Neural cell (in vitro differentiated cells): ENCODE measurements around the gene OSBPL2. TPM values are rescaled to one million over a fixed set of nuclear protein-coding genes. Genes with fewer than 3 reads are reported as not detected.

Experiments
- H2AFZ ChIP-seq: fragments of 200-600, 300-800 bp; sonication (generic), shearing (Covaris generic); 2 replicates; pipeline ENCODE4 v1.6.0; 2014; ENCODE audit warnings: low read depth, mild to moderate bottlenecking, antibody characterized with exemption, low read length, moderate library complexity
- H3F3A ChIP-seq: fragments of 200-600 bp; shearing (Covaris generic); 2 replicates; pipeline ENCODE4 v1.6.1; 2016; ENCODE audit warnings: mild to moderate bottlenecking, moderate library complexity, mixed read lengths, antibody characterized with exemption, low read length; ENCODE audit not compliant: insufficient read depth, poor library complexity, severe bottlenecking
- H3K27ac ChIP-seq: fragments of 200-600, 300-800 bp; sonication (generic), shearing (Covaris generic); 2 replicates; pipeline ENCODE4 v1.5.1; 2014; ENCODE audit warnings: mild to moderate bottlenecking, low read length, moderate library complexity
- H3K27me3 ChIP-seq: fragments of 300-800, 200-600 bp; sonication (generic), shearing (Covaris generic); 2 replicates; pipeline ENCODE4 v1.6.0; 2014; ENCODE audit warnings: mild to moderate bottlenecking, low read depth, low read length, moderate library complexity; ENCODE audit not compliant: insufficient read depth
- H3K36me3 ChIP-seq: fragments of 300-800, 200-600 bp; sonication (generic), shearing (Covaris generic); 2 replicates; pipeline ENCODE4 v1.5.1; 2014; ENCODE audit warnings: mild to moderate bottlenecking, antibody characterized with exemption, low read length, moderate library complexity; ENCODE audit not compliant: insufficient read depth
- H3K4me2 ChIP-seq: fragments of 300-800, 200-600 bp; sonication (generic), shearing (Covaris generic); 2 replicates; pipeline ENCODE4 v1.6.0; 2014; ENCODE audit warnings: mild to moderate bottlenecking, low read length
- H3K4me3 ChIP-seq: fragments of 300-800, 200-600 bp; sonication (generic), shearing (Covaris generic); 2 replicates; pipeline ENCODE4 v1.5.1; 2014; ENCODE audit warnings: mild to moderate bottlenecking, low read length, moderate library complexity
- H3K79me2 ChIP-seq: fragments of 200-600 bp; shearing (Covaris generic); replicated peaks from 2 replicates; pipeline ENCODE4 v1.6.0; 2014; ENCODE audit warnings: mild to moderate bottlenecking, low read length, moderate library complexity; ENCODE audit not compliant: insufficient read depth
- H3K9ac ChIP-seq: fragments of 300-800, 200-600 bp; sonication (generic), shearing (Covaris generic); 2 replicates; pipeline ENCODE4 v1.6.1; 2016; ENCODE audit warnings: mild to moderate bottlenecking, low read length, mixed read lengths
- H3K9me2 ChIP-seq: fragments of 200-600 bp; shearing (Covaris generic); 2 replicates; pipeline ENCODE4 v1.6.1; 2016; ENCODE audit warnings: mild to moderate bottlenecking, low read length, mixed read lengths; ENCODE audit not compliant: insufficient read depth
- H3K9me3 ChIP-seq: fragments of 200-600, 300-800 bp; sonication (generic), shearing (Covaris generic); 2 replicates; pipeline ENCODE4 v1.6.1; 2016; ENCODE audit warnings: mild to moderate bottlenecking, mixed run types, low read length, moderate library complexity, mixed read lengths
- H4K20me1 ChIP-seq: fragments of 200-600 bp; shearing (Covaris generic); 2 replicates; pipeline ENCODE4 v1.6.1; 2016; ENCODE audit warnings: mild to moderate bottlenecking, mixed run types; ENCODE audit not compliant: insufficient read depth
- EP300 ChIP-seq: fragments of 450-650 bp; conservative IDR thresholded peaks from 2 replicates; pipeline ENCODE4 v1.6.1; 2014; ENCODE audit warnings: antibody characterized with exemption, mild to moderate bottlenecking, moderate library complexity; ENCODE audit not compliant: poor library complexity, severe bottlenecking
- EZH2 ChIP-seq: fragments of 200-600, 300-800 bp; shearing (Covaris generic), sonication (generic); IDR thresholded peaks from 2 replicates; pipeline ENCODE4 v1.6.1; 2014; ENCODE audit warnings: antibody characterized with exemption, low read length, borderline replicate concordance, mild to moderate bottlenecking; ENCODE audit not compliant: insufficient read depth, poor library complexity, severe bottlenecking
- MXI1 ChIP-seq: fragments of 450-650 bp; conservative IDR thresholded peaks from 2 replicates; pipeline ENCODE4 v1.6.1; 2014; ENCODE audit warnings: antibody characterized with exemption, mild to moderate bottlenecking; ENCODE audit not compliant: poor library complexity, severe bottlenecking
- POLR2AphosphoS5 ChIP-seq: IDR thresholded peaks from 2 replicates; pipeline ENCODE4 v1.6.1; 2012
- RAD21 ChIP-seq: fragments of 450-650 bp; conservative IDR thresholded peaks from 2 replicates; pipeline ENCODE4 v1.6.1; 2014; ENCODE audit warnings: antibody characterized with exemption, mild to moderate bottlenecking, moderate library complexity
- SMC3 ChIP-seq: fragments of 450-650 bp; conservative IDR thresholded peaks from 2 replicates; pipeline ENCODE4 v1.6.1; 2014; ENCODE audit warnings: antibody characterized with exemption, mild to moderate bottlenecking, moderate library complexity; ENCODE audit not compliant: poor library complexity
- TAF1 ChIP-seq: IDR thresholded peaks from 2 replicates; pipeline ENCODE4 v1.6.1; 2012; ENCODE audit warnings: low read depth
- polyA plus RNA-seq: library from polyadenylated mRNA; depleted of rRNA; stranded (reverse); fragments of >200 nt; gene quantifications from 2 replicates; pipeline ENCODE4 v1.2.3, GENCODE V29; 2014
- TF ChIP-seq, protein P1 (sequence below): fragments of 450-650 bp; IDR thresholded peaks from 2 replicates; pipeline ENCODE4 v1.5.1; 2014; ENCODE audit warnings: antibody characterized with exemption, mild to moderate bottlenecking, moderate library complexity; ENCODE audit not compliant: poor library complexity, severe bottlenecking
- TF ChIP-seq, protein P2 (sequence below): IDR thresholded peaks from 2 replicates; pipeline ENCODE4 v1.6.1; 2012; ENCODE audit warnings: borderline replicate concordance

Gene OSBPL2
- polyA plus RNA-seq, 1 donor from 2014 or later: 41.5 TPM

GRCh38 chr20:62313460-62314338 is 75.4 kb downstream of the OSBPL2 start:
- no peaks in the 10 kb centered on the region for H3K36me3 ChIP-seq
- H3K9me3 ChIP-seq: no peaks in the 10 kb centered on the region
- H2AFZ ChIP-seq: no peak overlapping the region
- H4K20me1 ChIP-seq: no peaks in the 10 kb centered on the region
- H3K4me3 ChIP-seq: no peak overlapping the region
- H3F3A ChIP-seq: no peaks in the 10 kb centered on the region
- no peaks in the 10 kb centered on the region for H3K9me2 ChIP-seq
- H3K27me3 ChIP-seq: no peaks in the 10 kb centered on the region
- H3K79me2 ChIP-seq: no peaks in the 10 kb centered on the region
- H3K27ac ChIP-seq: no peak overlapping the region
- TF ChIP-seq SMC3 (no peak), TAF1 (no peak), EP300 (no peak), MXI1 (no peak), EZH2 (no peak), RAD21 (no peak), POLR2AphosphoS5 (no peak)
- TF ChIP-seq, protein P1, sequence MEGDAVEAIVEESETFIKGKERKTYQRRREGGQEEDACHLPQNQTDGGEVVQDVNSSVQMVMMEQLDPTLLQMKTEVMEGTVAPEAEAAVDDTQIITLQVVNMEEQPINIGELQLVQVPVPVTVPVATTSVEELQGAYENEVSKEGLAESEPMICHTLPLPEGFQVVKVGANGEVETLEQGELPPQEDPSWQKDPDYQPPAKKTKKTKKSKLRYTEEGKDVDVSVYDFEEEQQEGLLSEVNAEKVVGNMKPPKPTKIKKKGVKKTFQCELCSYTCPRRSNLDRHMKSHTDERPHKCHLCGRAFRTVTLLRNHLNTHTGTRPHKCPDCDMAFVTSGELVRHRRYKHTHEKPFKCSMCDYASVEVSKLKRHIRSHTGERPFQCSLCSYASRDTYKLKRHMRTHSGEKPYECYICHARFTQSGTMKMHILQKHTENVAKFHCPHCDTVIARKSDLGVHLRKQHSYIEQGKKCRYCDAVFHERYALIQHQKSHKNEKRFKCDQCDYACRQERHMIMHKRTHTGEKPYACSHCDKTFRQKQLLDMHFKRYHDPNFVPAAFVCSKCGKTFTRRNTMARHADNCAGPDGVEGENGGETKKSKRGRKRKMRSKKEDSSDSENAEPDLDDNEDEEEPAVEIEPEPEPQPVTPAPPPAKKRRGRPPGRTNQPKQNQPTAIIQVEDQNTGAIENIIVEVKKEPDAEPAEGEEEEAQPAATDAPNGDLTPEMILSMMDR: no peak
- TF ChIP-seq, protein P2, sequence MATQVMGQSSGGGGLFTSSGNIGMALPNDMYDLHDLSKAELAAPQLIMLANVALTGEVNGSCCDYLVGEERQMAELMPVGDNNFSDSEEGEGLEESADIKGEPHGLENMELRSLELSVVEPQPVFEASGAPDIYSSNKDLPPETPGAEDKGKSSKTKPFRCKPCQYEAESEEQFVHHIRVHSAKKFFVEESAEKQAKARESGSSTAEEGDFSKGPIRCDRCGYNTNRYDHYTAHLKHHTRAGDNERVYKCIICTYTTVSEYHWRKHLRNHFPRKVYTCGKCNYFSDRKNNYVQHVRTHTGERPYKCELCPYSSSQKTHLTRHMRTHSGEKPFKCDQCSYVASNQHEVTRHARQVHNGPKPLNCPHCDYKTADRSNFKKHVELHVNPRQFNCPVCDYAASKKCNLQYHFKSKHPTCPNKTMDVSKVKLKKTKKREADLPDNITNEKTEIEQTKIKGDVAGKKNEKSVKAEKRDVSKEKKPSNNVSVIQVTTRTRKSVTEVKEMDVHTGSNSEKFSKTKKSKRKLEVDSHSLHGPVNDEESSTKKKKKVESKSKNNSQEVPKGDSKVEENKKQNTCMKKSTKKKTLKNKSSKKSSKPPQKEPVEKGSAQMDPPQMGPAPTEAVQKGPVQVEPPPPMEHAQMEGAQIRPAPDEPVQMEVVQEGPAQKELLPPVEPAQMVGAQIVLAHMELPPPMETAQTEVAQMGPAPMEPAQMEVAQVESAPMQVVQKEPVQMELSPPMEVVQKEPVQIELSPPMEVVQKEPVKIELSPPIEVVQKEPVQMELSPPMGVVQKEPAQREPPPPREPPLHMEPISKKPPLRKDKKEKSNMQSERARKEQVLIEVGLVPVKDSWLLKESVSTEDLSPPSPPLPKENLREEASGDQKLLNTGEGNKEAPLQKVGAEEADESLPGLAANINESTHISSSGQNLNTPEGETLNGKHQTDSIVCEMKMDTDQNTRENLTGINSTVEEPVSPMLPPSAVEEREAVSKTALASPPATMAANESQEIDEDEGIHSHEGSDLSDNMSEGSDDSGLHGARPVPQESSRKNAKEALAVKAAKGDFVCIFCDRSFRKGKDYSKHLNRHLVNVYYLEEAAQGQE: no peak
- no peak overlapping the region for H3K4me2 ChIP-seq
- H3K9ac ChIP-seq: no peak overlapping the region

- TF ChIP-seq POLR2AphosphoS5: no peak
- H3K27ac ChIP-seq: no peak overlapping the region
- H3K4me3 ChIP-seq: no peak overlapping the region
Measured at GRCh38 chr20:62314339-62314638, 76.0 kb downstream of the OSBPL2 start.

More at GRCh38 chr20:62314339-62314638, 76.0 kb downstream of the OSBPL2 start:
- Histone ChIP-seq H3K79me2 (no peaks in the 10 kb centered on the region), H3K4me2 (no peak overlapping the region), H3K9me3 (no peaks in the 10 kb centered on the region), H4K20me1 (no peaks in the 10 kb centered on the region), H3F3A (no peaks in the 10 kb centered on the region), H3K36me3 (no peaks in the 10 kb centered on the region), H3K9me2 (no peaks in the 10 kb centered on the region), H2AFZ (no peak overlapping the region), H3K27me3 (no peaks in the 10 kb centered on the region), H3K9ac (no peak overlapping the region)
